ENCODE measurements around the gene SLC1A1. TPM values are rescaled to one million over a fixed set of nuclear protein-coding genes. Genes with fewer than 3 reads are reported as not detected.
"Not testable (repeated sequence)": the region's sequence is repeated elsewhere in the genome, so short reads cannot be mapped to it uniquely, and the experiment has no call there.

The SLC1A1 gene
- total and polyA plus RNA-seq, 2 experiments from 2014 or later, result 34.6 to 47.6 TPM

GRCh38 chr9:4596165-4596922 lies 106.1 kb downstream of the SLC1A1 start:
- Histone ChIP-seq H3K27me3 (replicated peaks; ENCODE audit: insufficient read depth) (no peaks in the 10 kb centered on the region), H2AFZ (no peak overlapping the region), H3F3A (ENCODE audit: insufficient read depth) (no peaks in the 10 kb centered on the region), H3K4me3 (no peak overlapping the region), H3K36me3 (ENCODE audit: low read depth) (no peaks in the 10 kb centered on the region), H3K9ac (no peak overlapping the region), H3K27ac (no peak overlapping the region), H3K79me2 (ENCODE audit: insufficient read depth) (no peaks in the 10 kb centered on the region), H3K9me2 (ENCODE audit: insufficient read depth) (no peaks in the 10 kb centered on the region), H4K20me1 (ENCODE audit: insufficient read depth) (no peaks in the 10 kb centered on the region), H3K4me2 (ENCODE audit: unreplicated experiment) (no peak overlapping the region), H3K9me3 (ENCODE audit: low read depth) (no peaks in the 10 kb centered on the region), H3K4me1 (ENCODE audit: insufficient read depth) (0 out of 2 replicates have a peak, but pooled peaks cover 4% of the 10 kb centered on the region)
- DNase-seq, result no peak
- WGBS, 2 experiments (ENCODE audit: low coverage in 1 of 2, low lambda C conversion rate in 2 of 2, missing lambda C conversion rate in 2 of 2), result 84% methylated on average over 11 of the region's 11 CpGs
- no peak for TF ChIP-seq EZH2phosphoT487 (IDR thresholded peaks at IDR 0.05; ENCODE audit: insufficient read depth, low read depth)
- TF ChIP-seq EZH2 (IDR thresholded peaks at IDR 0.05; ENCODE audit: insufficient read depth, poor library complexity, severe bottlenecking), result no peak
- in situ Hi-C loops (cut with MboI), result no loop called here

DNA sequence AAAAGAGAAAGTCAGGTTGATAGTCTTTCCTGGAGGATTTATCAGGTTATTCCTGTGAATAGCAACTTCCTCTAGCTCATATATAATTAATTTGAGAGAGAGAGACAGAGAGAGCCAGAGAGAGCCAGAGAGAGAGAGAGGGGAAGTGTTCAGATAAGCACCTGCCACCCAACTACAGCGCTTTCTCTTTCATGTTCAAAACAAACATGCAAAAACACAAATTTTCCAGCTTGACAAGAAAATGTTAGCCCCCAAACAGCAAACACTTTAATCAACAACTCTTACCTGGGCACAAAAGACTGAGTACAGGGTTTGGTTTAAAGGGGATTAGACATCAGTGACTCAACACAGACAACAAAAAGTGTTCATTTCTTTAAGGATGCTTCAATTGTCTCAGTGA lies 110.1 kb downstream of the SLC1A1 start:
- Histone ChIP-seq H3K79me2 (ENCODE audit: insufficient read depth) (no peaks in the 10 kb centered on the region), H3K4me2 (ENCODE audit: unreplicated experiment) (no peak overlapping the region), H3K9me3 (ENCODE audit: low read depth) (no peaks in the 10 kb centered on the region), H4K20me1 (ENCODE audit: insufficient read depth) (no peaks in the 10 kb centered on the region), H3K27ac (no peak overlapping the region), H3K4me3 (no peak overlapping the region), H3K9me2 (ENCODE audit: insufficient read depth) (no peaks in the 10 kb centered on the region), H2AFZ (no peak overlapping the region), H3K4me1 (ENCODE audit: insufficient read depth) (no peaks in the 10 kb centered on the region), H3K9ac (no peak overlapping the region), H3K36me3 (ENCODE audit: low read depth) (no peaks in the 10 kb centered on the region), H3F3A (ENCODE audit: insufficient read depth) (no peaks in the 10 kb centered on the region), H3K27me3 (replicated peaks; ENCODE audit: insufficient read depth) (no peaks in the 10 kb centered on the region)
- DNase-seq, result no peak
- no peak for TF ChIP-seq EZH2 (IDR thresholded peaks at IDR 0.05; ENCODE audit: insufficient read depth, poor library complexity, severe bottlenecking)
- TF ChIP-seq EZH2phosphoT487 (IDR thresholded peaks at IDR 0.05; ENCODE audit: insufficient read depth, low read depth), result no peak
- in situ Hi-C loops (cut with MboI), result no loop called here
- 94 to 100% methylated on average over 1 of the region's 1 CpG for WGBS, 2 experiments (ENCODE audit: low coverage in 1 of 2, low lambda C conversion rate in 2 of 2, missing lambda C conversion rate in 2 of 2)

- WGBS, 2 experiments (ENCODE audit: low coverage in 1 of 2, low lambda C conversion rate in 2 of 2, missing lambda C conversion rate in 2 of 2), result 89 to 90% methylated on average over 5 of the region's 5 CpGs
- Histone ChIP-seq H3K9me2 (ENCODE audit: insufficient read depth) (no peaks in the 10 kb centered on the region), H3K27me3 (replicated peaks; ENCODE audit: insufficient read depth) (no peaks in the 10 kb centered on the region), H3K36me3 (ENCODE audit: low read depth) (no peaks in the 10 kb centered on the region), H3F3A (ENCODE audit: insufficient read depth) (no peaks in the 10 kb centered on the region), H3K79me2 (ENCODE audit: insufficient read depth) (no peaks in the 10 kb centered on the region), H3K4me2 (ENCODE audit: unreplicated experiment) (no peak overlapping the region), H4K20me1 (ENCODE audit: insufficient read depth) (no peaks in the 10 kb centered on the region), H3K4me1 (ENCODE audit: insufficient read depth) (no peaks in the 10 kb centered on the region), H3K27ac (no peak overlapping the region), H3K9ac (no peak overlapping the region), H3K9me3 (ENCODE audit: low read depth) (no peaks in the 10 kb centered on the region), H3K4me3 (no peak overlapping the region), H2AFZ (no peak overlapping the region)
- no peak for DNase-seq
- in situ Hi-C loops (cut with MboI), result no loop called here
- TF ChIP-seq EZH2 (IDR thresholded peaks at IDR 0.05; ENCODE audit: insufficient read depth, poor library complexity, severe bottlenecking) (no peak), EZH2phosphoT487 (IDR thresholded peaks at IDR 0.05; ENCODE audit: insufficient read depth, low read depth) (no peak)
Measured at GRCh38 chr9:4603830-4604229, 113.6 kb downstream of the SLC1A1 start.

DNA sequence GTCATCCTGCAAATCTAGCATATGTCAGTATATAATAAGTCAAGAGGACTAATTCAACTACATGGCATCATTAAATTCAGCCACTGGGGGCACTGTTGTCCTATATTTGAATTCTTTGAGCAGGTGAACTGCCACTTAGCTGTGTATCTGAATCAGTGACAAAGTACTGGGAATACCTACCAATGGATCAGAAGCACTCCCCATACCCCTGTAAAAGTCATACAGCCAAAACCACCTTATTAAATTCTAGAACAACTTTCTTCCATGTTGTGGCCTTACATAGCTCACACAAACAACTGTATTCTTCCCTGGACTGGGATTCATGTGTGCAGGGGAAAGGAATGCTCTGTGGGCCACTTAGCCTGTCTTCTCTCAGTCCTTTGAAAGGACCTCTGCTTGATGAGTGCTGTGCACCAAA lies 114.4 kb downstream of the SLC1A1 start:
- no peak overlapping the region for H3K4me3 ChIP-seq
- peak; percentile 65 for DNase-seq
- no peak overlapping the region for H3K27ac ChIP-seq
- in situ Hi-C loops (cut with MboI), result no loop called here
- no peaks in the 10 kb centered on the region for H3K36me3 ChIP-seq (ENCODE audit: low read depth)
- H3F3A ChIP-seq (ENCODE audit: insufficient read depth), result no peaks in the 10 kb centered on the region
- H4K20me1 ChIP-seq (ENCODE audit: insufficient read depth), result no peaks in the 10 kb centered on the region
- no peak overlapping the region for H3K4me2 ChIP-seq (ENCODE audit: unreplicated experiment)
- TF ChIP-seq EZH2 (IDR thresholded peaks at IDR 0.05; ENCODE audit: insufficient read depth, poor library complexity, severe bottlenecking) (no peak), EZH2phosphoT487 (IDR thresholded peaks at IDR 0.05; ENCODE audit: insufficient read depth, low read depth) (no peak)
- H3K27me3 ChIP-seq (replicated peaks; ENCODE audit: insufficient read depth), result no peaks in the 10 kb centered on the region
- H3K4me1 ChIP-seq (ENCODE audit: insufficient read depth), result no peaks in the 10 kb centered on the region
- H3K9ac ChIP-seq, result no peak overlapping the region
- H3K9me2 ChIP-seq (ENCODE audit: insufficient read depth), result no peaks in the 10 kb centered on the region
- H2AFZ ChIP-seq, result no peak overlapping the region
- no peaks in the 10 kb centered on the region for H3K79me2 ChIP-seq (ENCODE audit: insufficient read depth)
- H3K9me3 ChIP-seq (ENCODE audit: low read depth), result no peaks in the 10 kb centered on the region

DNA sequence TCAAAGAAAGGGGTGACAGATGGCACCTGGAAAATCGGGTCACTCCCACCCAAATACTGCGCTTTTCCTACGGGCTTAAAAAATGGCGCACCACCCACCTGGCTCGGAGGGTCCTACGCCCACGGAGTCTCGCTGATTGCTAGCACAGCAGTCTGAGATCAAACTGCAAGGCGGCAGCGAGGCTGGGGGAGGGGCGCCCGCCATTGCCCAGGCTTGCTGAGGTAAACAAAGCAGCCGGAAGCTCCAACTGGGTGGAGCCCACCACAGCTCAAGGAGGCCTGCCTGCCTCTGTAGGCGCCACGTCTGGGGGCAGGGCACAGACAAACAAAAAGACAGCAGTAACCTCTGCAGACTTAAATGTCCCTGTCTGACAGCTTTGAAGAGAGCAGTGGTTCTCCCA lies 115.8 kb downstream of the SLC1A1 start:
- H2AFZ ChIP-seq; H3K36me3 ChIP-seq (ENCODE audit: low read depth); H3K9me3 ChIP-seq (ENCODE audit: low read depth); H3K9ac ChIP-seq; H4K20me1 ChIP-seq (ENCODE audit: insufficient read depth); in situ Hi-C loops (cut with MboI); H3K9me2 ChIP-seq (ENCODE audit: insufficient read depth); H3K4me3 ChIP-seq; H3K79me2 ChIP-seq (ENCODE audit: insufficient read depth); H3K4me2 ChIP-seq (ENCODE audit: unreplicated experiment); H3F3A ChIP-seq (ENCODE audit: insufficient read depth); H3K27ac ChIP-seq; DNase-seq; H3K27me3 ChIP-seq (replicated peaks; ENCODE audit: insufficient read depth); H3K4me1 ChIP-seq (ENCODE audit: insufficient read depth): not testable (repeated sequence)
- WGBS, 2 experiments (ENCODE audit: low coverage in 1 of 2, low lambda C conversion rate in 2 of 2, missing lambda C conversion rate in 2 of 2), result 78 to 84% methylated on average over 12 to 15 of the region's 15 CpGs

All from GM23248 (cell line).